HG02981 (cell line): Measurements from ENCODE around the gene SCLT1.

Experiments
- ATAC-seq: cut with Tn5 transposase; IDR thresholded peaks from one replicate; pipeline ENCODE4 v1.9.1; 2021; ENCODE audit warnings: mild to moderate bottlenecking, moderate library complexity; ENCODE audit not compliant: unreplicated experiment

SCLT1 gene

DNA sequence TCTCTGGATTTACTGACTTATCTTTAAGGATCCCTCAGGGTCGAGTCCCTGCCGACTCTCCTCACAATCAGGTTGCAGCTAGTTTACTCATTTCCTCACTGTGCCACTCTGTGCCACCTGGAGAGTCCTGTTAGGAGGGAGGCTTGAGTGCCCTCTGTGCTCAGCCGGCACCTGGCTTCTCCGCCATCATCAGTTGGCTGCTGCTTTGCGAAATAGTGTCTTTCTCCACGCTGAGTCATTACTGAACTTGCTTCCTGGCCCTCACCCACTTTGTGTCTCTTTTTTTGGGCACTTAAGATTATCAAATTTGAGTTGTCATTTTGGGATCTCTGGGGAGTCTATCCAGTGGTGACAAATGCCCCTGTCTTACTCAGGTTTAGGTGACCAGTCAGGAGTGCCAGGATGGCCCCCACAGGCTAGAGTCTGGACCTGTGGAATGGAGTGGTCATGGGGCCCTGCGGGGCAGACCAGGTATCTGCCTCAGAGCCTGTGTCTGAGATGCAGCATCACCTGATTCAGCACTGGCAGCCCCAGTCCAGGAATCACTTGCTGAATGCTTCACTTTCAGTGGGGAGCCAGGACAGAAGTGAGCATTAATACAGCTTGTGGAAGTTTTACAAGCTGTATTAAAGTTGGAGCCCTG lies 246.1 kb downstream of the SCLT1 start:
- no peak for ATAC-seq

DNA sequence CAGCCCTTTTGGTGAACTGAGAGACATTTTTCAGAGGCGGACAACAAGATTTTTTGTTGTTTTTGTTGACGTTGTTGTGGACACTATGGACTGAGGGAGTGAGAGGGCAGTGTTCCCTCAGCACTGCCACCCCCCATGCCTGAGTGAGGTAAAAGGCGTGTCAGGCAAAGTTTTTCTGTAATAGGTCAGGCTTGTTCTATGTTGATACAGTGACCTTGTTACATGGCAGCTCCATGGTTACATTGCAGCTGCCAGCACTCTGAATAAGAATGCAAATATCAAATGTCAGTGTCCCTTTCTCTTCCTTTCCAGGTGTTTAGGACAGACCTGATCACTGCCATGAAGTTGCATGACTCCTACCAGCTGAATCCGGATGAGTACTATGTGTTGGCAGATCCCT lies 247.3 kb downstream of the SCLT1 start:
- no peak for ATAC-seq

DNA sequence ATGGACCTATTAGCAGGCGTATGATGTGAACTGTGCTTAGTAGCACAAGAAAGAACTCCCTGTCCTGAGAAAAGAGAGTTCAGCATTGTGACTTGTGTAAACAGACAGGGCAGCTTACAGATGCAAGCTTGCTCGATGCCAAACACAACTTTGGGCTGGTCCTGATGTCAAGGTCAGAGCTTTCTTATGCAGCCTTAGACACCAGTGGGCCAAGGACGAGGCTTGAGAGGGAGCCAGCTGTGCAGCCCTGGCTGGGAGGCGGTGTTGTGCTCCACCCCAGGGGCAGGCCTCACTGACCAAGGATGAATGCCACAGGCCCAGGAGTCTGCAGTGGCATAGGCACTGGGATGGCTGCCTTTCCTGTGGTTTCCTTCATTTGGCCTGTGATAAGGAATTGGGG lies 248.4 kb downstream of the SCLT1 start:
- ATAC-seq, result no peak

DNA sequence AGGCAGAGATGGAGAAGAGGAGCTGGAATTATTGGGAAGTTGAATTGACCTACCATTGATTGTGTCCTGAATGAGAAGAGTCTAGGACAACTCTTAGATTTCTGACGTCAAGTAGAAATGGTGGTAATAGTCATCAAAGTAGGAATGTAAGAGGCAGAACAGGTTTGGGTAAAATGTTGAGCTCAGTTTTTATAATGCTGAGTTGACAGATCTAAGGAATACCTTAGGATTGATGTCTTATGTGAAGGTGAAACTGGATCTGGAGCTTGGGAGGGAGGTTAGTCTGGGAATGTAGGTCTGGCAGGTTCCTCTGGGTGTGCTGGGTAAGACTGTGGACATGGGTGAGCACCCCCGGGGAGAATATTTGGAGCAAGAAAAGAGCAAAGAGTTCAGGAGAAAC lies 251.9 kb downstream of the SCLT1 start:
- ATAC-seq, result no peak

DNA sequence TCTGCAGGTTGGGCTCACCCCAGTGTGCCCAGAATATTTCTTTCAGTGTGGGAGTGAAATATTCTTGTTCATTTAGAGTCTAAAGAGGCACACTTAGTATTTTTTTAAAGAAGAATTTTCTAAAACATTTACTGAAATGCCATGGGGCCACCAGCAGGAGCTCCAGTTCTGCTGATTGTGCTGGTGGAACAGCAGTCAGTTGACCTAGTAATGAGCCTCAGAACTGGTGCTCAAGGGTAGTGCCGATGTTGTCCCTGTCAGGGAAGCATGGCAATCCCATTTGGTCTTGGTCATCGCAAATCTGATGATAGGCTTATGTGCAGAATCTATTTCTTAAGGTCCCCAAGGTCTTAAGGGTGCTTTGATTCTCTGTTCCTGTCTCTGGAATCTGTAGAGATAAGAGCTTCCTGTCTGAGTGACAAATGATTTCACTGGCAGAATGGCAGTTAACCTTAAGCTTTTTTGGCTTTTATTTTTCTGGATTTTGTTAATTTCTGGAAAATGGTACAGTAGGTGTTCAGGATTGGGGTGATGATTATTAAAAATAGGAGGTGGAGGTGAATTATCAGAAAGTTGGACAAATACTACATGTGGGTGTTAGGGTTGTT lies 252.5 kb downstream of the SCLT1 start:
- no peak for ATAC-seq

DNA sequence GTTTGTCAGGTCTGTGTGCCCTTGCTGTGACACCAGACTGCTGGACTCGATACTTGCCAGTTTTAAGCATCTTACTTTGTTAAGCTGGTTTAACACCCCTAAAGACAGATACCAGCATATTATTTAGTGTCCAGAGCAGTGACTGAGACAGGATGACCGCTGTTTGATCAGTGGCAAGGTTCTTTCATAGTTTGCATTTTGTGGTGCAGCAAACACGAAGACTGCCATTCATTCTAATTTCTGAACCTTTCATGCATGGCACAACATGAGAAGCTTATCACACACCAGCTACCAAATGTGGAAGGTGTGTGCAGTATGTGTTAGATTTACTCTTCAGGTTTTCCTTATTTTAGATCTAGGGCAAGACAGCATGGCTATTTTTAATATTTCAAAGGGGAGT lies 255.7 kb downstream of the SCLT1 start:
- no peak for ATAC-seq

DNA sequence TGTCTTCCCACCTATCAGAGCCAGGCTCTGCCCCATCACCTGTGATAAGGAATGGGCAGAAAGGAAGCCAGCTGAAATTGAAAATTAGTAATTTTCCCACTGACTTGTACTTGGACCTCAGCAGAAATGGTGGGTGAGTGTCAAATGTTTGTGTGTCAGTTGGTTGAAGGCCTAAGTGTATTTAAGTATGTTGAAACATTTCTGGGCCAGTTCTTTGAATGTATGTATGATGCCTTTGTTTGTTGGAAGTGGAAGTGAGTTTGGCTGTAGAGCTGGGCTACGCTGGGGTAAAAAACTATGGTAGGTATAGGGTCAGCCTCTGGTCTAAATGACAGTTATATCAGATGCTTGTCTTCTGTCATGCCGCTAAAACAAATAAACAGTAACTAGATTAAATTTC lies 256.1 kb downstream of the SCLT1 start:
- no peak for ATAC-seq

DNA sequence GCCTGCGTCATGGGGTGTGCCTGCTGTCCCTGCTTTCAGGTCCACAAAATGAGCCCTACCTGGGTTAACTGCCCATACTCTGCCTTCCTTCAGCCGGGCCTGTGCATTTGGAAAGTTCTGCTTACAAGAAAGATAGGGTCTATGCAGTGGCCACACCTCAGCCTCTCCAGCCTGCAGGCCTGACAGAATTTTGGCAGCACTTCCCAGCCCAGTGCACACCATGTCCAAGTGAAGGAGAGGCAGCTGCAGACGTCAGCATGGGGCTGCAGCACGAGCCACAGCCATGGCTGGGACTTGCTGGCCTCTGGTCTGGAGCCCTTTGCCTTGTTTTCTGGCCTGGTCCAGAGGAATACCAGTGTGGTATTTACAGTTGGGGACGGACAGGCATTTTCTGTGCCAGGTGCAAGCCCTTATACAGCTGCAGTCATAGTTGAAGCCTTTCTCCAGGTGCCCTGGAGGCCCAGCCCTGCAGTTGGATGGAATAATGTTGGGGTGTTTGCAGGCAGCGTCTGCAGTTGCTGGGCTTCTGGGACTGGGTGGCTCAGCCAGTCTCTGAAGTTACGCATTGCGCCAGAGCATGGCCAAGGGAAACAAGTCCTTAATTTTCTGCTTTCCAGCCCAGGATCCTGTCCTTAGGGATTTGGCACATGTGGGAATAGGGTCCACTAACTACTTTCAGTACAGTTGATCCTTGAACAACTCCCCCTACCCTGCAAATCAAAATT lies 257.7 kb downstream of the SCLT1 start:
- ATAC-seq, result no peak
